Osteocyte (in vitro differentiated cells): ENCODE data around the gene SDF4. TPM values are rescaled to one million over a fixed set of nuclear protein-coding genes. Genes with fewer than 3 reads are reported as not detected.

Experiments
- DNase-seq: peaks from one replicate; pipeline ENCODE4 v3.0.0; 2021; ENCODE audit warnings: mixed read lengths; ENCODE audit not compliant: unreplicated experiment; ENCODE audit errors: extremely low spot score
- H3K27ac Mint-ChIP-seq: one replicate; pipeline ENCODE4 v1.8.0; 2021; ENCODE audit warnings: mild to moderate bottlenecking, mixed read lengths; ENCODE audit not compliant: unreplicated experiment
- H3K27me3 Mint-ChIP-seq: one replicate; pipeline ENCODE4 v1.8.0; 2021; ENCODE audit warnings: mixed read lengths; ENCODE audit not compliant: unreplicated experiment
- H3K36me3 Mint-ChIP-seq: one replicate; pipeline ENCODE4 v1.8.0; 2021; ENCODE audit warnings: mixed read lengths; ENCODE audit not compliant: unreplicated experiment
- H3K4me1 Mint-ChIP-seq: one replicate; pipeline ENCODE4 v1.8.0; 2021; ENCODE audit warnings: mixed read lengths; ENCODE audit not compliant: unreplicated experiment
- H3K4me3 Mint-ChIP-seq: one replicate; pipeline ENCODE4 v1.8.0; 2021; ENCODE audit warnings: mild to moderate bottlenecking, moderate library complexity, mixed read lengths; ENCODE audit not compliant: unreplicated experiment
- H3K9me3 Mint-ChIP-seq: one replicate; pipeline ENCODE4 v1.8.0; 2021; ENCODE audit warnings: mixed read lengths; ENCODE audit not compliant: unreplicated experiment
- CTCF ChIP-seq: fragments of 200-600 bp; sonication (generic); IDR thresholded peaks from 2 replicates; pipeline ENCODE4 v1.5.0; 2021; ENCODE audit warnings: antibody characterized with exemption, mild to moderate bottlenecking, moderate library complexity
- total RNA-seq: library from RNA; stranded (reverse); gene quantifications from 2 replicates; pipeline ENCODE4 v1.2.1, GENCODE V29; 2021

The SDF4 gene
- total RNA-seq, 1 donor from 2014 or later, result 196 TPM

- H3K4me1 Mint-ChIP-seq, result peaks cover 17% of the 10 kb centered on the region
- no peaks in the 10 kb centered on the region for H3K27me3 Mint-ChIP-seq
- no peak for DNase-seq
- TF ChIP-seq CTCF, result no peak
- no peak overlapping the region for H3K4me3 Mint-ChIP-seq
- no peaks in the 10 kb centered on the region for H3K9me3 Mint-ChIP-seq
- H3K27ac Mint-ChIP-seq, result no peak overlapping the region
- H3K36me3 Mint-ChIP-seq, result peaks cover 23% of the 10 kb centered on the region
Observed at GRCh38 chr1:1226566-1227362, 5.0 kb downstream of the SDF4 start.

DNA sequence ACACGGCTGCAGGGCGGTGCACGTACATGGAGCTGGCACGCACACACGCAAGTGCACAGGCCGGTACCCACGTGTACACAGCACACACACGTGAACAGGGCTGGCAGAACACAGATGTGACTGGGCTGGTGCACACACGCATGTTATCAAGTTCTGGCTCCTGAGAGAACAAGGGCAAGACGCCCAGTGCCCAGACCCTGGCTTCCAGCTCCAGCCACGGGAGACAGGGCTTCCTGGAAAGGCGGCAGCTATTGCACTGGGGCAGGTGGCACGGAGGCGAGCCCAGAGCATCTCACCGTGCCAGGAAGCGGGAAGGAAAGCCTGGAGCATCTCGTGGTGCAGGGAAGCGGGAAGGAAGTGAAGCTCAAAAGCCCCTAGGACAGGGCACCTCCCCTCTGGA lies 5.9 kb downstream of the SDF4 start:
- peaks cover 27% of the 10 kb centered on the region for H3K36me3 Mint-ChIP-seq
- peaks cover 15% of the 10 kb centered on the region for H3K4me1 Mint-ChIP-seq
- no peak overlapping the region for H3K27ac Mint-ChIP-seq
- no peak for DNase-seq
- H3K27me3 Mint-ChIP-seq, result no peaks in the 10 kb centered on the region
- H3K9me3 Mint-ChIP-seq, result no peaks in the 10 kb centered on the region
- no peak overlapping the region for H3K4me3 Mint-ChIP-seq
- no peak for TF ChIP-seq CTCF

DNA sequence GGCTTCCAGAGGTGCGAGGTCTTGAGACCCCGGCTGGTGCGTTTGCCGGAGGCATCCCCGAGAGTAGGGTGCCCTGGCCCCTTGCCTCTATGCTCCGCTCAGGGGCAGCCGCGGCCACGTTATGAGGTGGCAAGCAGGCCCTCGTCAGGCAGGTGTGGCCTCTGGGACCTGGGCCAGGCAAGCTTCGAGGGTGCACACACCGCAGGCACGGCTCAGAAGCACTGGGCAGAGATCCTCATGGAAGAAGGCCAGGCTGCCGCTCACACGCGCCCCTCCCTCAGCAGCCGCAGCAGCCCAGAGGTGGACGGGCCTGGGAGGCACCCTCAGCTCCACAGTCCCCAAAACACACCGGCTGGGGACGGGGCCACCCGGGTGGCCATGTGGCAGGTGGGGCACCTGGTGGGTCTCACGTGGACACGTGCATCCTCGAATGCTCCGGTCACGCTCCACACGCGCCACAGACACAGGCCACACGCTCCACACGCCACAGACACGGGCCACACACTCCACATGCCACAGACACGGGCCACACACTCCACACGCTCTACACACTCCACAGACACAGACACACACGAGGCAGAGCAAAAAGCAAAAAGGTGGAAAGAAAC lies 6.5 kb downstream of the SDF4 start:
- no peak for TF ChIP-seq CTCF
- Mint-ChIP-seq H3K4me3 (no peak overlapping the region), H3K27ac (no peak overlapping the region), H3K36me3 (peaks cover 30% of the 10 kb centered on the region), H3K27me3 (no peaks in the 10 kb centered on the region), H3K4me1 (peaks cover 9% of the 10 kb centered on the region), H3K9me3 (no peaks in the 10 kb centered on the region)
- no peak for DNase-seq

DNA sequence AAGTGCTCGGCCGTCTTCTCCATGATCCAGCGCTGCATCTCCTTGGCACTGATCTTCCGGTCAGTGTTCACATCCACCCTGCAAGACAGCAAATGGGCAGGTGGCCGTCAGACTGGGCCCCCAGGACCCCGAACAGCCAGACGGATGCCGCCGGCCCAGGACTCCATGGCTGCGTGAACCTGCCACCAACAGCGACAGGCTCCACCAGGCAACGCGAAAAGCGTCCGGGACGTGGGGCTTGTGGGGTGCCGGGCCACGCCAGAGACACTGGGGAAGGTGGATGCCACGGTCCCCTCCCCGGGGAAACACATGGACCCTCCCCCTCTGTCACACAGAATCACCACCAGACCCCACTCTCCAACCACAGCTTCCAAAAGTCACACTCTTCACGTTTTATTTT lies 7.9 kb downstream of the SDF4 start:
- no peak overlapping the region for H3K4me3 Mint-ChIP-seq
- no peak overlapping the region for H3K27ac Mint-ChIP-seq
- no peak for TF ChIP-seq CTCF
- H3K36me3 Mint-ChIP-seq, result peaks cover 28% of the 10 kb centered on the region
- no peaks in the 10 kb centered on the region for H3K4me1 Mint-ChIP-seq
- H3K9me3 Mint-ChIP-seq, result no peaks in the 10 kb centered on the region
- no peak for DNase-seq
- H3K27me3 Mint-ChIP-seq, result no peaks in the 10 kb centered on the region

- no peak for TF ChIP-seq CTCF
- H3K9me3 Mint-ChIP-seq, result no peaks in the 10 kb centered on the region
- H3K4me3 Mint-ChIP-seq, result no peak overlapping the region
- no peaks in the 10 kb centered on the region for H3K4me1 Mint-ChIP-seq
- H3K27me3 Mint-ChIP-seq, result no peaks in the 10 kb centered on the region
- peaks cover 28% of the 10 kb centered on the region for H3K36me3 Mint-ChIP-seq
- H3K27ac Mint-ChIP-seq, result no peak overlapping the region
- DNase-seq, result no peak
Observed at GRCh38 chr1:1223321-1223720, 8.5 kb downstream of the SDF4 start.
